ENCODE results near the gene OCEL1. TPM values are rescaled to one million over a fixed set of nuclear protein-coding genes. Genes with fewer than 3 reads are reported as not detected.

The OCEL1 gene
- total RNA-seq, 2 experiments from 2014 or later: 24.3 to 28.3 TPM

GRCh38 chr19:17213334-17213733, 12.7 kb upstream of the OCEL1 start:
- CTCF ChIA-PET: no interaction called here
- no peak for DNase-seq
- no peaks in the 10 kb centered on the region for H3K9me3 Mint-ChIP-seq (ENCODE audit: insufficient read depth)
- no peak overlapping the region for H3K4me3 Mint-ChIP-seq
- no peaks in the 10 kb centered on the region for H3K27me3 Mint-ChIP-seq (ENCODE audit: low read depth)
- peaks cover 55% of the 10 kb centered on the region for H3K36me3 Mint-ChIP-seq (ENCODE audit: low read depth)
- POLR2A ChIA-PET: interaction anchor here (3.2 kb wide), 1 partner anchor 13 kb away, joined by 35 read pairs; the partner anchor contains the start of gene OCEL1
- ATAC-seq: no peak
- peaks cover 38% of the 10 kb centered on the region for H3K4me1 Mint-ChIP-seq (ENCODE audit: low read depth)
- peak overlapping the region; percentile 39 for H3K27ac Mint-ChIP-seq

- H3K9me3 Mint-ChIP-seq (ENCODE audit: insufficient read depth): no peaks in the 10 kb centered on the region
- peaks cover 28% of the 10 kb centered on the region for H3K4me1 Mint-ChIP-seq (ENCODE audit: low read depth)
- peak overlapping the region; percentile 82 for H3K4me3 Mint-ChIP-seq
- H3K36me3 Mint-ChIP-seq (ENCODE audit: low read depth): peaks cover 50% of the 10 kb centered on the region
- ChIA-PET POLR2A (interaction anchor here (0.5 to 3.2 kb wide), 13 partner anchors 9 to 140 kb away, joined by 3 to 35 read pairs (median 5); partner anchors contain the start of genes ANKLE1, BABAM1 and OCEL1), CTCF (interaction anchor here (0.6 to 1.9 kb wide), 8 partner anchors 12 to 319 kb away, joined by 3 to 7 read pairs (median 4); partner anchors contain the start of genes BABAM1 and OCEL1)
- no peaks in the 10 kb centered on the region for H3K27me3 Mint-ChIP-seq (ENCODE audit: low read depth)
- peak overlapping the region; percentile 98 for H3K27ac Mint-ChIP-seq
- ATAC-seq (no peak), DNase-seq (no peak)
Measured at GRCh38 chr19:17214508-17215126, 11.4 kb upstream of the OCEL1 start.

DNA sequence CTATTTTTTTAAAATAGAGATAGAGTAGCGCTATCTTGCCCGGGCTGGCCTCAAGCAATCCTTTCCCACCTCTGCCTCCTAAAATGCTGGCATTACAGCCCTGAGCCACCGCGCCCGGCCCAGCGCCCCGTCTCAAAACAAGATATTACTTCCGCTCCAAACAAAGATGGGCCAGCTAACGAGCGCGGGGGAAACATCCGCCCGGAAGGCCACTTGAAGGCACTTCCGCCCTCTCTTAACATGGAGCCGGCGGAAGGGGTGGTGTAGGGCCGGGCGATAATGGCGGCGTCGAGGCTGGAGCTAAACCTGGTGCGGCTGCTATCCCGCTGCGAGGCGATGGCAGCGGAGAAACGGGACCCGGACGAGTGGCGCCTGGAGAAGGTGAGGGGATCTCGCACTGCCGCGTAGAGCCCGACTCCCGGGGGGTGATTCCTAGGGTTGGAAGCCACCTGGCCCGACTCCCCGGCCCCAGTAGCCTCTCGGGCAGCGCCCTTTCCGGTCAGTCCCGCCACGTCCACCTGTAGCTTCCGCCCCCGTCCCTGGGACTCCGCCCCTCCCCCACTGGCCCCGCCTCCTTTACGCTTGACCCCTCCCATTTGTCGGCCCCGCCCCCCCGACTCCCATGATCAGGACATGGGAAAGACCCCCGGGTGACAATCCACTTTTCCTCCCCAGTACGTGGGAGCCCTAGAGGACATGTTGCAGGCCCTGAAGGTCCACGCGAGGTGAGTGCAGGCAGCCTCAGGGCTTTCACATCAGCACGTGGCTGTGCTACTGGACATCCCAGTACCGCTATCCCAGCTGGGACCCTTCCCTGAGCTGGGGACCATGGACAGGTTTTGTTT, 10.7 kb upstream of the OCEL1 start, which contains the start of gene USE1:
TSS of gene USE1 (plus strand) at position 231 of the 845 bp plus-strand sequence. CDS start at position 280, 49 bp downstream.
- Mint-ChIP-seq H3K9me3 (ENCODE audit: insufficient read depth) (no peaks in the 10 kb centered on the region), H3K27me3 (ENCODE audit: low read depth) (no peaks in the 10 kb centered on the region), H3K27ac (peak within 1 kb of the TSS; percentile 98), H3K4me1 (ENCODE audit: low read depth) (peaks cover 27% of the 10 kb centered on the region), H3K36me3 (ENCODE audit: low read depth) (peaks cover 48% of the 10 kb centered on the region), H3K4me3 (peak within 1 kb of the TSS; percentile 82)
- peak; percentile 96 for ATAC-seq
- ChIA-PET POLR2A (interaction anchor here (0.5 to 3.2 kb wide), 16 partner anchors 9 to 175 kb away, joined by 3 to 35 read pairs (median 4); partner anchors contain the start of genes ANKLE1, BABAM1 and OCEL1), CTCF (interaction anchor here (0.6 to 1.9 kb wide), 8 partner anchors 11 to 320 kb away, joined by 3 to 7 read pairs (median 4); partner anchors contain the start of genes BABAM1 and OCEL1)
- DNase-seq: peak; percentile 93

DNA sequence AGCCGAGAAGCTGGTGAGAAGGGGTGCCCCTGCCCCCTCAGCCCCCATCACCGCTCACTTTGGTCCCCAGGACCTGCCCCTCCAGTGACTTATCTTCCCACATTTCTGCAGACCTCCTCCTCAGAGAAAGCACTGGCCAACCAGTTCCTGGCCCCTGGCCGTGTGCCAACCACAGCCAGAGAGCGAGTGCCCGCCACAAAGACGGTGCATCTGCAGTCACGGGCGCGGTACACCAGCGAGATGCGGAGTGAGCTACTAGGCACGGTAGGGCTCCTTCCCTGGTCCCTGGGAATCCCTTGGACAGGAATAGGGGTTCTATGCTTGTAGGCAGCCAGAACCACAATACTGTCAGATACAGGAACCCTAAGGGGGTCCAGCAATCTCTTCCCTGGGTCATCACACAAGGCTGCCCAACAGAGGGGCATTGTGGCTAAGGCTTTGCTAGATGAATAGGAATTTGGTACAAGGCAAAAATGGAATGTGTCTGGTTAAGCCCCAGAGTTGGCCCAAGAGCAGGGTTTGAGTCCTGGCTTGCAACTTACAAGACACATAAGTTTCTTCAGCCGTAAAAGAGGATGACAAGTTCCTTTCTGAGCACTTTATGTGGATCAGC, 9.9 kb upstream of the OCEL1 start:
- Mint-ChIP-seq H3K27ac (peak overlapping the region; percentile 98), H3K9me3 (ENCODE audit: insufficient read depth) (no peaks in the 10 kb centered on the region), H3K36me3 (ENCODE audit: low read depth) (peaks cover 43% of the 10 kb centered on the region), H3K27me3 (ENCODE audit: low read depth) (no peaks in the 10 kb centered on the region), H3K4me3 (peak overlapping the region; percentile 82), H3K4me1 (ENCODE audit: low read depth) (peaks cover 26% of the 10 kb centered on the region)
- ATAC-seq: no peak
- ChIA-PET POLR2A (interaction anchor here (0.7 to 3.2 kb wide), 10 partner anchors 10 to 174 kb away, joined by 3 to 35 read pairs (median 6); partner anchors contain the start of genes BABAM1 and OCEL1), CTCF (interaction anchor here (0.6 to 1.9 kb wide), 3 partner anchors 10 to 51 kb away, joined by 3 to 7 read pairs (median 6); partner anchors contain the start of genes BABAM1 and OCEL1)
- DNase-seq: no peak

DNA sequence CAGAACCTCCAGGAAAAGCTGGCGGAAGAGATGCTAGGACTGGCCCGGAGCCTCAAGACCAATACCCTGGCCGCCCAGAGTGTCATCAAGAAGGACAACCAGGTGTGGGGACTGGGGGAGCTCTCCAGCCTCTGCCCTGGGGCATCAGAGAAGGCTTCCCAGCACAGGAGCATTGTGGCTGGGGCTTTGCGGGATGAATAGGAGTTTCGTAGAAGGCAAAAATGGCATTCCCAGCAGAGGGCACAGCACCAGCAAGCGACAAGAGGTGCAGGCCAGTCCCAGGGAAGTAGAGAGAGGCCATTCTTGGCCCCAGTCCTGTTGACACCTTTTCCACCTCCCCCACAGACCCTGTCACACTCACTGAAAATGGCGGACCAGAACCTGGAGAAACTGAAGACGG, 6.7 kb upstream of the OCEL1 start:
- peaks cover 26% of the 10 kb centered on the region for H3K4me1 Mint-ChIP-seq (ENCODE audit: low read depth)
- no peaks in the 10 kb centered on the region for H3K9me3 Mint-ChIP-seq (ENCODE audit: insufficient read depth)
- no peak for DNase-seq
- no peak for ATAC-seq
- peaks cover 31% of the 10 kb centered on the region for H3K36me3 Mint-ChIP-seq (ENCODE audit: low read depth)
- ChIA-PET POLR2A (interaction anchor here (0.7 to 1.0 kb wide), 2 partner anchors 62 to 788 kb away, joined by 3 read pairs; partner anchors contain the start of gene ANKLE1), CTCF (no interaction called here)
- H3K4me3 Mint-ChIP-seq: no peak overlapping the region
- no peak overlapping the region for H3K27ac Mint-ChIP-seq
- no peaks in the 10 kb centered on the region for H3K27me3 Mint-ChIP-seq (ENCODE audit: low read depth)

DNA sequence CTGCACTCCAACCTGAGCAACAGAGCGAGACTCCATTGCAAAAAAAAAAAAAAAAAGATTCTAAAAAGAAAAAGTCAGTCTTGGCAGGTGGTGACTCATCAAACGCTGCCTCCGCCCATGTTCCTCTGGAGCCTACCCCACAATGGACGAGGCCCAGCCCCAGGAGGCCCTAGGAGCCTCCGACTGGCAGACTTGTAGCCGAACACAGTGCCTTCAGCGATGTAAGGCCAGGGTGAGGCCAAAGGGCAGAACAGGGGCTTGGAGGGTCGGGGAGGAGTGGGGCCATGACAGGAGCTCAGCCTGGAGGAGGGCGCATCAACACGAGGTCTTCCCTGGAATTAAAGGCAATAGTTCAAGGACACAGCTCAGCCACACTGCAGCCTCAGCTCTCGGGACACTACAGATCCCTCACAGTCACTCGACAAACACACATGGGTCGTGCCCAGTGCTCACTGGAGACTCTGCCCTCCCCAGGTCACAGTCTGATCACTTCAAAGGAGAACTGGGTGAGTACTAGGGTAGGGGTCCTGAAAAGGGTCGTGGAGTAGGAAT, 5.7 kb upstream of the OCEL1 start:
- no peak for DNase-seq
- Mint-ChIP-seq H3K4me1 (ENCODE audit: low read depth) (peaks cover 16% of the 10 kb centered on the region), H3K27me3 (ENCODE audit: low read depth) (no peaks in the 10 kb centered on the region), H3K27ac (no peak overlapping the region), H3K9me3 (ENCODE audit: insufficient read depth) (no peaks in the 10 kb centered on the region), H3K4me3 (no peak overlapping the region), H3K36me3 (ENCODE audit: low read depth) (peaks cover 26% of the 10 kb centered on the region)
- POLR2A ChIA-PET: interaction anchor here (0.5 to 1.0 kb wide), 2 partner anchors 44 to 61 kb away, joined by 3 read pairs; partner anchors contain the start of gene ANKLE1
- CTCF ChIA-PET: interaction anchor here (0.5 to 1.2 kb wide), 3 partner anchors 24 to 62 kb away, joined by 3 read pairs; partner anchors contain the start of gene BABAM1
- no peak for ATAC-seq

- Mint-ChIP-seq H3K4me1 (ENCODE audit: low read depth) (peaks cover 10% of the 10 kb centered on the region), H3K36me3 (ENCODE audit: low read depth) (peaks cover 7% of the 10 kb centered on the region), H3K4me3 (no peak overlapping the region), H3K27ac (no peak overlapping the region), H3K9me3 (ENCODE audit: insufficient read depth) (no peaks in the 10 kb centered on the region), H3K27me3 (ENCODE audit: low read depth) (no peaks in the 10 kb centered on the region)
- ATAC-seq (no peak), DNase-seq (no peak)
- CTCF ChIA-PET: interaction anchor here (2.7 kb wide), 1 partner anchor 10 kb away, joined by 16 read pairs; no protein-coding TSS in a partner anchor
- POLR2A ChIA-PET: interaction anchor here (0.6 to 2.7 kb wide), 3 partner anchors 24 to 42 kb away, joined by 3 to 11 read pairs (median 9); partner anchors contain the start of gene BABAM1
Measured at GRCh38 chr19:17225053-17225452, 973 bp upstream of the OCEL1 start.

- peaks cover 19% of the 10 kb centered on the region for H3K36me3 Mint-ChIP-seq (ENCODE audit: low read depth)
- H3K27me3 Mint-ChIP-seq (ENCODE audit: low read depth): no peaks in the 10 kb centered on the region
- no peak overlapping the region for H3K27ac Mint-ChIP-seq
- H3K4me1 Mint-ChIP-seq (ENCODE audit: low read depth): peaks cover 8% of the 10 kb centered on the region
- DNase-seq (no peak), ATAC-seq (no peak)
- CTCF ChIA-PET: interaction anchor here (0.7 to 1.1 kb wide), 2 partner anchors 32 to 156 kb away, joined by 3 read pairs; no protein-coding TSS in a partner anchor
- H3K9me3 Mint-ChIP-seq (ENCODE audit: insufficient read depth): no peaks in the 10 kb centered on the region
- POLR2A ChIA-PET: interaction anchor here (0.6 to 2.7 kb wide), 2 partner anchors 44 to 51 kb away, joined by 5 to 11 read pairs; no protein-coding TSS in a partner anchor
- no peak overlapping the region for H3K4me3 Mint-ChIP-seq
Measured at GRCh38 chr19:17227798-17228367, 1.9 kb downstream of the OCEL1 start.

- no peak for DNase-seq
- Mint-ChIP-seq H3K27ac (no peak overlapping the region), H3K9me3 (ENCODE audit: insufficient read depth) (no peaks in the 10 kb centered on the region), H3K4me3 (no peak overlapping the region), H3K36me3 (ENCODE audit: low read depth) (peaks cover 19% of the 10 kb centered on the region), H3K27me3 (ENCODE audit: low read depth) (no peaks in the 10 kb centered on the region), H3K4me1 (ENCODE audit: low read depth) (peaks cover 18% of the 10 kb centered on the region)
- no peak for ATAC-seq
- POLR2A ChIA-PET: no interaction called here
- CTCF ChIA-PET: no interaction called here
Measured at GRCh38 chr19:17229890-17230289, 3.9 kb downstream of the OCEL1 start.

- no peaks in the 10 kb centered on the region for H3K27me3 Mint-ChIP-seq (ENCODE audit: low read depth)
- H3K27ac Mint-ChIP-seq: no peak overlapping the region
- peaks cover 16% of the 10 kb centered on the region for H3K36me3 Mint-ChIP-seq (ENCODE audit: low read depth)
- ChIA-PET POLR2A (interaction anchor here (0.6 kb wide), 1 partner anchor 28 kb away, joined by 3 read pairs; no protein-coding TSS in a partner anchor), CTCF (no interaction called here)
- no peaks in the 10 kb centered on the region for H3K9me3 Mint-ChIP-seq (ENCODE audit: insufficient read depth)
- H3K4me3 Mint-ChIP-seq: no peak overlapping the region
- H3K4me1 Mint-ChIP-seq (ENCODE audit: low read depth): peaks cover 12% of the 10 kb centered on the region
- ATAC-seq (no peak), DNase-seq (no peak)
Measured at GRCh38 chr19:17232258-17232657, 6.2 kb downstream of the OCEL1 start.
